GM19043 (cell line): ENCODE measurements around the gene CYP4F3.
"Not testable (repeated sequence)": the region's sequence is repeated elsewhere in the genome, so short reads cannot be mapped to it uniquely, and the experiment has no call there.

Experiments
- ATAC-seq: cut with Tn5 transposase; IDR thresholded peaks from one replicate; pipeline ENCODE4 v1.9.1; 2021; ENCODE audit warnings: low read depth; ENCODE audit not compliant: unreplicated experiment

Gene CYP4F3

GRCh38 chr19:15666186-15666585 is 25.5 kb downstream of the CYP4F3 start:
- no peak for ATAC-seq

- ATAC-seq, result no peak
Observed at GRCh38 chr19:15666883-15667282, 26.2 kb downstream of the CYP4F3 start.

- no peak for ATAC-seq
Observed at GRCh38 chr19:15669440-15669839, 28.7 kb downstream of the CYP4F3 start.

- no peak for ATAC-seq
Observed at GRCh38 chr19:15669891-15670290, 29.2 kb downstream of the CYP4F3 start.

GRCh38 chr19:15671237-15671821 is 30.6 kb downstream of the CYP4F3 start:
- no peak for ATAC-seq

- no peak for ATAC-seq
Observed at GRCh38 chr19:15671891-15672579, 31.3 kb downstream of the CYP4F3 start.

GRCh38 chr19:15672580-15673175 is 32.0 kb downstream of the CYP4F3 start, which contains the start of gene CYP4F12:
Gene CYP4F12, plus strand, starts transcription at chr19:15673087. Its CDS starts 443 bp downstream, at chr19:15673530.
- ATAC-seq, result no peak

- no peak for ATAC-seq
Observed at GRCh38 chr19:15673176-15673654, 32.5 kb downstream of the CYP4F3 start.

- no peak for ATAC-seq
Observed at GRCh38 chr19:15675560-15675959, 34.9 kb downstream of the CYP4F3 start.

- ATAC-seq, result no peak
Observed at GRCh38 chr19:15679089-15679488, 38.4 kb downstream of the CYP4F3 start.

- ATAC-seq, result not testable (repeated sequence)
Observed at GRCh38 chr19:15679865-15680264, 39.2 kb downstream of the CYP4F3 start.

- ATAC-seq, result no peak
Observed at GRCh38 chr19:15680478-15681322, 40.0 kb downstream of the CYP4F3 start.

- ATAC-seq, result no peak
Observed at GRCh38 chr19:15683411-15683810, 42.7 kb downstream of the CYP4F3 start.

GRCh38 chr19:15684828-15685227 is 44.1 kb downstream of the CYP4F3 start:
- no peak for ATAC-seq

- ATAC-seq, result no peak
Observed at GRCh38 chr19:15696654-15697194, 56.0 kb downstream of the CYP4F3 start.

GRCh38 chr19:15701757-15702533 is 61.2 kb downstream of the CYP4F3 start:
- ATAC-seq, result no peak

GRCh38 chr19:15702534-15702930 is 61.8 kb downstream of the CYP4F3 start:
- ATAC-seq, result no peak
